Endothelial cell of umbilical vein (primary cell): ENCODE results near the gene TRAPPC3. TPM values are rescaled to one million over a fixed set of nuclear protein-coding genes. Genes with fewer than 3 reads are reported as not detected.

Source experiments
- BruUV-seq: library from RNA; stranded (reverse); fragments of 400-500 nt; replicated peaks from 2 replicates; lab custom pipeline; 2021; lab: Mats Ljungman, UMichigan
- CTCF ChIA-PET: fragments of 300-600, 350-600 bp; sonication (Branson Sonifier 250); formaldehyde crosslinking; loops from one replicate; lab custom pipeline; 2021; ENCODE audit warnings: antibody characterized with exemption, inconsistent platforms; lab: Charles Lee
- POLR2A ChIA-PET: fragments of 300-600, 350-600 bp; sonication (Branson Sonifier 250); formaldehyde crosslinking; loops from one replicate; lab custom pipeline; 2021; ENCODE audit warnings: antibody characterized with exemption, inconsistent platforms; lab: Charles Lee
- DNase-seq: peaks from one replicate; pipeline ENCODE4 v3.0.0-alpha.2; 2011; ENCODE audit warnings: low read depth, low spot score
- FAIRE-seq: peaks from 2 replicates; lab custom pipeline; 2011; peaks lifted over from hg19 to GRCh38; lab: Jason Lieb, UNC
- H2AFZ ChIP-seq: 2 replicates; pipeline ENCODE4 v1.6.0; 2012; ENCODE audit warnings: low read depth, low read length, control low read depth, inconsistent platforms
- H3K27ac ChIP-seq: 2 replicates; pipeline ENCODE4 v1.5.1; 2011; ENCODE audit warnings: low read depth, mild to moderate bottlenecking, control low read depth, low read length, moderate library complexity; ENCODE audit not compliant: insufficient read depth
- H3K27me3 ChIP-seq, 2 experiments: 2 replicates each; pipeline versions ENCODE4 v1.6.0 to v1.6.1; 2011; ENCODE audit warnings: low read length in 2 of 2, mixed read lengths in 1 of 2; ENCODE audit not compliant: control insufficient read depth in 2 of 2, insufficient read depth in 2 of 2
- H3K36me3 ChIP-seq, 2 experiments: 2 replicates in 1 of 2; 3 replicates in 1 of 2; pipeline ENCODE4 v1.5.1; 2011; ENCODE audit warnings: low read length in 2 of 2, mild to moderate bottlenecking in 1 of 2, moderate library complexity in 1 of 2; ENCODE audit not compliant: control insufficient read depth in 2 of 2, insufficient read depth in 2 of 2; ENCODE audit errors: extremely low read depth in 1 of 2
- H3K4me1 ChIP-seq: 3 replicates; pipeline ENCODE4 v1.5.1; 2011; ENCODE audit warnings: mild to moderate bottlenecking, low read length; ENCODE audit not compliant: control insufficient read depth, insufficient read depth; ENCODE audit errors: extremely low read depth
- H3K4me2 ChIP-seq: 2 replicates; pipeline ENCODE4 v1.6.1; 2011; ENCODE audit warnings: low read length, control low read depth, mixed read lengths; ENCODE audit not compliant: insufficient read depth
- H3K4me3 ChIP-seq, 3 experiments: fragments of 200-600 bp in 1 of 3; sonication (generic), shearing (Covaris generic) in 1 of 3; replicated peaks in 1 of 3; 2 replicates each; pipeline ENCODE4 v1.5.1; 2011 to 2016; ENCODE audit warnings: control low read depth in 3 of 3, low read length in 3 of 3, mild to moderate bottlenecking in 2 of 3, inconsistent platforms in 1 of 3, low read depth in 1 of 3, moderate library complexity in 1 of 3; ENCODE audit not compliant: insufficient read depth in 1 of 3
- H3K79me2 ChIP-seq: 2 replicates; pipeline ENCODE4 v1.6.0; 2012; ENCODE audit warnings: low read length, inconsistent platforms; ENCODE audit not compliant: control insufficient read depth, insufficient read depth
- H3K9ac ChIP-seq: replicated peaks from 2 replicates; pipeline ENCODE3; 2011; ENCODE audit warnings: low read length, control low read depth; ENCODE audit not compliant: insufficient read depth; ENCODE audit errors: extremely low read depth
- H3K9me1 ChIP-seq: replicated peaks from 3 replicates; pipeline ENCODE4 v1.6.0; 2011; ENCODE audit warnings: mild to moderate bottlenecking, low read length; ENCODE audit not compliant: control insufficient read depth, insufficient read depth; ENCODE audit errors: extremely low read depth
- H3K9me3 ChIP-seq: replicated peaks from 2 replicates; pipeline ENCODE4 v1.5.1; 2012; ENCODE audit warnings: low read length, inconsistent platforms; ENCODE audit not compliant: control insufficient read depth, insufficient read depth
- H4K20me1 ChIP-seq: replicated peaks from 2 replicates; pipeline ENCODE3; 2011; ENCODE audit warnings: mild to moderate bottlenecking, low read length; ENCODE audit not compliant: control insufficient read depth, insufficient read depth; ENCODE audit errors: extremely low read depth
- CTCF ChIP-seq, 2 donors: IDR thresholded peaks; 1 replicate in 1 of 2; 2 replicates in 1 of 2; pipeline ENCODE4 v1.5.1; 2011; ENCODE audit warnings: low read length in 2 of 2, mild to moderate bottlenecking in 2 of 2, moderate library complexity in 2 of 2, control low read depth in 1 of 2, inconsistent platforms in 1 of 2, low read depth in 1 of 2; ENCODE audit not compliant: insufficient read depth in 1 of 2; ENCODE audit errors: extremely low read depth in 1 of 2
- EZH2 ChIP-seq: IDR thresholded peaks from 2 replicates; pipeline ENCODE4 v1.6.1; 2012; ENCODE audit warnings: borderline replicate concordance, low read depth, mild to moderate bottlenecking, moderate library complexity, low read length, inconsistent platforms; ENCODE audit not compliant: severe bottlenecking
- FOS ChIP-seq: IDR thresholded peaks from 2 replicates; pipeline ENCODE4 v1.6.1; 2011; ENCODE audit warnings: mild to moderate bottlenecking, low read length, moderate library complexity, borderline replicate concordance; ENCODE audit not compliant: insufficient read depth
- GATA2 ChIP-seq: IDR thresholded peaks from 2 replicates; pipeline ENCODE4 v1.7.0; 2011; ENCODE audit warnings: low read depth, mild to moderate bottlenecking, moderate library complexity, mixed read lengths, low read length; ENCODE audit not compliant: insufficient read length, insufficient read depth
- JUN ChIP-seq: IDR thresholded peaks from 2 replicates; pipeline ENCODE4 v1.6.1; 2011; ENCODE audit warnings: borderline replicate concordance, low read depth; ENCODE audit not compliant: insufficient read length, insufficient read depth
- MYC ChIP-seq: IDR thresholded peaks from one replicate; pipeline ENCODE4 v1.6.1; 2011; ENCODE audit warnings: mild to moderate bottlenecking, low read depth, low read length
- POLR2A ChIP-seq: IDR thresholded peaks from 2 replicates; pipeline ENCODE4 v1.6.1; 2012; ENCODE audit warnings: low read depth, mild to moderate bottlenecking, control low read depth, low read length
- POLR2AphosphoS5 ChIP-seq: IDR thresholded peaks from 2 replicates; pipeline ENCODE4 v1.6.1; 2012; ENCODE audit warnings: low read depth, mild to moderate bottlenecking, control low read depth, low read length, moderate library complexity; ENCODE audit not compliant: insufficient read depth
- dilution Hi-C: fragments of 300-500 bp; cut with MboI; formaldehyde crosslinking; loops from one replicate; pipeline ENCODE4 v1.15.0; 2019; ENCODE audit warnings: low sequenced_read_pairs; ENCODE audit not compliant: extremely low pct_ligation_motif_present
- intact Hi-C: fragments of 100-400 bp; cut with micrococcal nuclease; formaldehyde crosslinking; loops from one replicate; pipeline ENCODE4 v1.10.0; 2022
- polyA plus RNA-seq, 4 experiments: library from polyadenylated mRNA; depleted of rRNA in 3 of 4; stranded (reverse) in 3 of 4; unstranded in 1 of 4; fragments of >200 nt; gene quantifications; 2 replicates each; pipeline versions ENCODE4 v1.2.1 to v1.2.3, GENCODE V29; 2011 to 2012; ENCODE audit warnings: missing spikeins in 1 of 4
- total RNA-seq: library from RNA; stranded (reverse); gene quantifications from 2 replicates; pipeline ENCODE4 v1.2.3, GENCODE V29; 2021
- TF ChIP-seq, protein P1 (sequence below): IDR thresholded peaks from 2 replicates; pipeline ENCODE4 v1.6.1; 2011; ENCODE audit not compliant: insufficient read depth, insufficient read length

TRAPPC3 gene
- total and polyA plus RNA-seq, 2 donors (not counting 3 experiments of a cell fraction or from before 2014, with no cell fraction given), result 93.4 to 125 TPM

GRCh38 chr1:36153476-36153875 lies 4.2 kb upstream of the TRAPPC3 start:
- Histone ChIP-seq H2AFZ (no peak overlapping the region), H3K9me3 (no peaks in the 10 kb centered on the region), H3K36me3 (no peaks in the 10 kb centered on the region), H3K4me3 (no peak overlapping the region), H3K79me2 (peaks cover 31% of the 10 kb centered on the region), H4K20me1 (no peaks in the 10 kb centered on the region), H3K27ac (no peak overlapping the region), H3K9ac (no peak overlapping the region), H3K4me2 (no peak overlapping the region), H3K4me1 (peaks cover 44% of the 10 kb centered on the region), H3K27me3 (no peaks in the 10 kb centered on the region), H3K9me1 (no peaks in the 10 kb centered on the region)
- BruUV-seq, result no TSS peak
- intact Hi-C loops, result no loop called here
- dilution Hi-C loops, result no loop called here
- ChIA-PET CTCF (interaction anchor here (9.3 kb wide), 1 partner anchor 35 kb away, joined by 201 read pairs; no protein-coding TSS in a partner anchor), POLR2A (no interaction called here)
- no peak for FAIRE-seq
- no peak for DNase-seq
- TF ChIP-seq GATA2 (no peak), POLR2A (no peak), FOS (no peak), MYC (no peak), JUN (no peak)
- TF ChIP-seq, protein P1, sequence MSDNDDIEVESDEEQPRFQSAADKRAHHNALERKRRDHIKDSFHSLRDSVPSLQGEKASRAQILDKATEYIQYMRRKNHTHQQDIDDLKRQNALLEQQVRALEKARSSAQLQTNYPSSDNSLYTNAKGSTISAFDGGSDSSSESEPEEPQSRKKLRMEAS, result no peak

DNA sequence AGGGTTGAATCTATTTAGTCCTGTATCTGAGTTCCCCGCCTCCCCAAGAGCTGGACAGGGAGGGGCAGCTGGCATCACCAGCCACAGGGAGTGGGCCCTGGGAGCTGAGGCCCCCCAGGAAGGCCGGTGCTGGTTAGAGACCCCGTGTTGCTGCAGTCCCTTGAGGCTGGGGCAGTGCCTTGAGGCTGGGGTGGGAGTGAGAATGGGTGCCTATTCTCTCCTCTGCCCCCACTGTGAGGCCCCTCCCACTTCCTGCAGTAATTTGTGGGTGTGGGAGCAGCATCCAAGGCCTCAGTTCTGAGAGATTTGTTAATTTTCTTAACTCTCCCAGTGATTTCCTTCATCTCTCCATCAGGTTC lies 2.5 kb upstream of the TRAPPC3 start:
- H3K4me1 ChIP-seq, result peaks cover 38% of the 10 kb centered on the region
- H3K9ac ChIP-seq, result no peak overlapping the region
- H3K27ac ChIP-seq, result peak overlapping the region; percentile 98
- H3K4me2 ChIP-seq, result no peak overlapping the region
- no peak for TF ChIP-seq GATA2
- no peak for TF ChIP-seq POLR2A
- TF ChIP-seq, protein P1, result no peak
- TF ChIP-seq JUN, result no peak
- TF ChIP-seq POLR2AphosphoS5, result no peak
- no peak for TF ChIP-seq MYC
- no peak for TF ChIP-seq FOS
- no peak for TF ChIP-seq EZH2
- TF ChIP-seq CTCF (IDR thresholded peaks at IDR 0.05; ENCODE audit: extremely low read depth in 1 of 2, insufficient read depth in 1 of 2, low read depth in 1 of 2, low read length in 2 of 2), result no peak
- dilution Hi-C loops, result no loop called here
- H3K27me3 ChIP-seq, result no peaks in the 10 kb centered on the region
- H3K36me3 ChIP-seq, result no peaks in the 10 kb centered on the region
- DNase-seq (no peak), FAIRE-seq (no peak)
- H3K79me2 ChIP-seq, result peaks cover 30% of the 10 kb centered on the region
- no peak overlapping the region for H3K4me3 ChIP-seq
- peak overlapping the region; percentile 48 for H2AFZ ChIP-seq
- intact Hi-C loops, result no loop called here
- CTCF ChIA-PET, result interaction anchor here (1.1 to 9.3 kb wide), 4 partner anchors 9 to 135 kb away, joined by 3 to 201 read pairs (median 72); no protein-coding TSS in a partner anchor
- H3K9me1 ChIP-seq, result no peaks in the 10 kb centered on the region
- POLR2A ChIA-PET, result interaction anchor here (3.8 kb wide), 1 partner anchor 8 kb away, joined by 19 read pairs; no protein-coding TSS in a partner anchor
- no TSS peak for BruUV-seq
- no peaks in the 10 kb centered on the region for H3K9me3 ChIP-seq
- H4K20me1 ChIP-seq, result no peaks in the 10 kb centered on the region
